BJ (cell line): ENCODE data around the gene NINJ2. TPM values are rescaled to one million over a fixed set of nuclear protein-coding genes. Genes with fewer than 3 reads are reported as not detected.

Source experiments
- CTCF ChIA-PET: fragments of 350-600 bp; formaldehyde crosslinking; extraction: SDS; loops from one replicate; lab custom pipeline; 2021; ENCODE audit warnings: antibody characterized with exemption, inconsistent platforms; lab: Yijun Ruan, JAX
- POLR2A ChIA-PET: fragments of 300-600 bp; sonication (Branson Sonifier 250); formaldehyde crosslinking; extraction: SDS; loops from one replicate; lab custom pipeline; 2021; ENCODE audit warnings: antibody characterized with exemption; lab: Charles Lee
- DNase-seq: peaks from one replicate; pipeline ENCODE4 v3.0.0-alpha.2; 2011; ENCODE audit warnings: low read depth
- H3K27me3 ChIP-seq: 2 replicates; pipeline ENCODE4 v1.6.0; 2011; ENCODE audit warnings: low read length; ENCODE audit not compliant: control insufficient read depth, insufficient read depth
- H3K36me3 ChIP-seq: 2 replicates; pipeline ENCODE4 v1.5.1; 2011; ENCODE audit warnings: low read length; ENCODE audit not compliant: control insufficient read depth, insufficient read depth
- H3K4me3 ChIP-seq: 2 replicates; pipeline ENCODE4 v1.5.1; 2011; ENCODE audit warnings: low read depth, mild to moderate bottlenecking, control low read depth, low read length
- polyA plus RNA-seq: library from polyadenylated mRNA; depleted of rRNA; stranded (reverse); fragments of >200 nt; gene quantifications from 2 replicates; pipeline ENCODE4 v1.2.3, GENCODE V29; 2011
- TF ChIP-seq, protein P1 (sequence below): IDR thresholded peaks from 2 replicates; pipeline ENCODE4 v1.5.1; 2011; ENCODE audit warnings: low read depth, mild to moderate bottlenecking, control low read depth, inconsistent platforms, low read length, moderate library complexity; ENCODE audit not compliant: insufficient read depth

The NINJ2 gene
- polyA plus RNA-seq, 1 experiment, result 0.32 TPM

GRCh38 chr12:640773-641172, 22.5 kb downstream of the NINJ2 start:
- H3K27me3 ChIP-seq, result no peaks in the 10 kb centered on the region
- CTCF ChIA-PET, result no interaction called here
- no peak overlapping the region for H3K4me3 ChIP-seq
- H3K36me3 ChIP-seq, result no peaks in the 10 kb centered on the region
- TF ChIP-seq, protein P1, sequence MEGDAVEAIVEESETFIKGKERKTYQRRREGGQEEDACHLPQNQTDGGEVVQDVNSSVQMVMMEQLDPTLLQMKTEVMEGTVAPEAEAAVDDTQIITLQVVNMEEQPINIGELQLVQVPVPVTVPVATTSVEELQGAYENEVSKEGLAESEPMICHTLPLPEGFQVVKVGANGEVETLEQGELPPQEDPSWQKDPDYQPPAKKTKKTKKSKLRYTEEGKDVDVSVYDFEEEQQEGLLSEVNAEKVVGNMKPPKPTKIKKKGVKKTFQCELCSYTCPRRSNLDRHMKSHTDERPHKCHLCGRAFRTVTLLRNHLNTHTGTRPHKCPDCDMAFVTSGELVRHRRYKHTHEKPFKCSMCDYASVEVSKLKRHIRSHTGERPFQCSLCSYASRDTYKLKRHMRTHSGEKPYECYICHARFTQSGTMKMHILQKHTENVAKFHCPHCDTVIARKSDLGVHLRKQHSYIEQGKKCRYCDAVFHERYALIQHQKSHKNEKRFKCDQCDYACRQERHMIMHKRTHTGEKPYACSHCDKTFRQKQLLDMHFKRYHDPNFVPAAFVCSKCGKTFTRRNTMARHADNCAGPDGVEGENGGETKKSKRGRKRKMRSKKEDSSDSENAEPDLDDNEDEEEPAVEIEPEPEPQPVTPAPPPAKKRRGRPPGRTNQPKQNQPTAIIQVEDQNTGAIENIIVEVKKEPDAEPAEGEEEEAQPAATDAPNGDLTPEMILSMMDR, result no peak
- no peak for DNase-seq
- POLR2A ChIA-PET, result no interaction called here

- DNase-seq, result no peak
- Histone ChIP-seq H3K36me3 (no peaks in the 10 kb centered on the region), H3K27me3 (no peaks in the 10 kb centered on the region), H3K4me3 (no peak overlapping the region)
- CTCF ChIA-PET, result interaction anchor here (1.0 kb wide), 1 partner anchor 64 kb away, joined by 3 read pairs; no protein-coding TSS in a partner anchor
- POLR2A ChIA-PET, result no interaction called here
- TF ChIP-seq, protein P1, result no peak
Observed at GRCh38 chr12:639988-640387, 23.3 kb downstream of the NINJ2 start.

DNA sequence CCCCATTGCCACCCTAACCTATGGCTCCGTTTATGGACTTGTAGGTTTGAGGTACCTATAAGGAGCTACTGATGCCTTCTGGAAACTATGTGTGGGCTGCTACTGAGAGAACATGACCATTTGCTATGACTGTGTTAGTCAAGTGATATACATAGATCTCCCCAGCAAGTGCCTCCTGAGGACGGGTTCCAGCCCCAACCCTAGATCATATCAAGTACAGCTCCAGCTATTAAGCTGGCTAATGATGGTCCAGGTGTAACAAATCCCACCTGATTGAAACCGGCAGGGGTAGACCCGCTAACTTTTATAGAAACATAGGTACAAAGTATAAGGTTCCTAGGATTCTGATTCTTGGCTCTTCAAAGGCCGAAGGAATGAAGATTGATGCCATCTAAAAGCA, 23.7 kb downstream of the NINJ2 start:
- POLR2A ChIA-PET, result no interaction called here

GRCh38 chr12:638953-639557, 24.2 kb downstream of the NINJ2 start:
- no peaks in the 10 kb centered on the region for H3K27me3 ChIP-seq
- CTCF ChIA-PET, result no interaction called here
- no peak overlapping the region for H3K4me3 ChIP-seq
- TF ChIP-seq, protein P1, result no peak
- H3K36me3 ChIP-seq, result no peaks in the 10 kb centered on the region
- POLR2A ChIA-PET, result no interaction called here
- no peak for DNase-seq

More for the DNA sequence above, 23.7 kb downstream of the NINJ2 start:
- Histone ChIP-seq H3K27me3 (no peaks in the 10 kb centered on the region), H3K36me3 (no peaks in the 10 kb centered on the region), H3K4me3 (no peak overlapping the region)
- CTCF ChIA-PET, result interaction anchor here (1.0 kb wide), 1 partner anchor 64 kb away, joined by 3 read pairs; no protein-coding TSS in a partner anchor
- DNase-seq, result no peak
- TF ChIP-seq, protein P1, result no peak

DNA sequence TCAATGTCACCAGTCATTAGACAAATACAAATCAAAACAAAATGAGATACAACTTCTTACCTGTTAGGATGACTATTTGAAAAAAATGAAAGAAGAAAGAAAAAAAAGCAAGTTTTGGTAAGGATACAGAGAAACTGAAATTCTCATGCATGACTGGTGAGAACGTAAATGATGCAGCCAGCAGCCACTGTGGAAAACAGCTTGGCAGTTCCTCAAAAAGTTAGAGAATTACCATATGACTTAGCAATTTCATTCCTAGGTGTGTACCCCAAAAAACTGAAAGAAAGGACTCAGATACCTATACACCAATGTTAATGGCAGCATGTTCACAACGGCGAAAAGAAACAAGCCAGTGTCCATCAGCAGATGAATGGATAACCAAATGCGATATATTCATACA, 26.6 kb downstream of the NINJ2 start:
- no peaks in the 10 kb centered on the region for H3K27me3 ChIP-seq
- ChIA-PET CTCF (no interaction called here), POLR2A (no interaction called here)
- DNase-seq, result no peak
- no peak overlapping the region for H3K4me3 ChIP-seq
- TF ChIP-seq, protein P1, result no peak
- no peaks in the 10 kb centered on the region for H3K36me3 ChIP-seq
